Measurements from ENCODE around the gene STK16. TPM values are rescaled to one million over a fixed set of nuclear protein-coding genes. Genes with fewer than 3 reads are reported as not detected.

Gene STK16
- total RNA-seq, 1 donor from 2014 or later, result 29.8 TPM

- intact Hi-C loops (cut with micrococcal nuclease), result no loop called here
Observed at GRCh38 chr2:219213026-219213415, 32.3 kb upstream of the STK16 start.

DNA sequence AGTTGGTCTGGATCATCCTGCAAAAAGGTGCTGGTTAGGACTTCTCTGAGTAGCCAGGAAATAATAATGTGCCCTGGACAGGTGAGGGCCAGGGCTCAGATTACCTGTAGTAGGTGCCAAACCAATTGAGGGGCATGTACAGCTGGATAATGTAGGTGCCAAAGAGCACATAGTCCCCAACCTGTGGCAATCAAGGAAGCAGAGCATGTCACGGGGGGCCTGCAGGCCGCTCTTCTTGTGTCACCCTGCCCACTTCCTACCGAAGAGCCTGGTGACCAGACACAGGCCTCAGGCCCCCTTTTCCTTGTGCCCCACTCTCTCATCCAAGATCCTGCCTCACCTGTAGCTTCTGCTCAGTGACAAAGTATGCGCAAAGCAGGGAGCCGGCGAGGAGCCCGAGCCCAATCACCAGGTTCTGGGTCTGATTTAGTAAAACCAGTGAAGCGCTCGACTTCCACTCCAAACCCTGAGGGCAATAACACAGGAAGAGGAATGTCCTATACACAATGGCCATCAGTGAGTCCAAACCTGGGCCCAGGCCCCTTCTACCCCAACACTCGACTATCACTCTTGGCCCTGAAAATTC, 31.7 kb upstream of the STK16 start:
- intact Hi-C loops (cut with micrococcal nuclease), result no loop called here

DNA sequence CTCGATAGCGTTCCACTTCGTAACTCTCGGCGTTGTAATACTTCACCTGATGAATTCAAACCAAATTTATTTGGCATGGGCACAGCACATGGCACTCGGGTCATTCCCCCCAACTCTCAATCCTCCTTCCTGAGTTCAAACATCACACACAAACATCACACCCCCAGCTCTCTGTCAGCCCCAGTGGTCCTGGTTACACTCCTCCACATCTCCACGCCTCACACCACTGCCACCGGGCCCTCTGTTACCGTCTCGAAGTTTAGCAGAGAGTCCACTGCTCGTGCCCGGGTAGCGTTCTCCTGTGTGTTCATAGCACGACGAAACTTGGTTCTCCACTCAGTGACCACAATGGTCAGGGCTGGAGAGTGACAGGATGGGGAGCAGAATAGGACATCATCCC, 31.1 kb upstream of the STK16 start:
- intact Hi-C loops (cut with micrococcal nuclease), result no loop called here

DNA sequence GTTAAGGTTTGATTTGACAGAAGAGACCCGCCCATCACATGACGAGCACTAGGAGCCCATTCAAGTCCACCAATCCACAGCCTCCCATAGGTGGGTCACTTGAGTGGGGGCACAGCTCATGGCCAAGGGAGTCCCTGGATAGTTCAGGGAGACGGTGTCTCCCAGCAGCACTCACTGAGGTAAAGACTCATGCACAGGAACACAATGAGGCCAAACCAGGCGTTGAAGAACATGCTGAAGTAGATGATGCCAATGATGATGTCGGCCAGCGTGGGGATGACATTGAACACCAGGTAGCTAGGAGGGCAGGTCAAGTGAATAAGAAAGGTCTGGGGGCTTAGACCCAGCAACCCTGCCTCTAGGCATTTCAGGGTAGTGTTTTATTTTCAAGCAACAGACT, 30.5 kb upstream of the STK16 start:
- intact Hi-C loops (cut with micrococcal nuclease), result no loop called here

DNA sequence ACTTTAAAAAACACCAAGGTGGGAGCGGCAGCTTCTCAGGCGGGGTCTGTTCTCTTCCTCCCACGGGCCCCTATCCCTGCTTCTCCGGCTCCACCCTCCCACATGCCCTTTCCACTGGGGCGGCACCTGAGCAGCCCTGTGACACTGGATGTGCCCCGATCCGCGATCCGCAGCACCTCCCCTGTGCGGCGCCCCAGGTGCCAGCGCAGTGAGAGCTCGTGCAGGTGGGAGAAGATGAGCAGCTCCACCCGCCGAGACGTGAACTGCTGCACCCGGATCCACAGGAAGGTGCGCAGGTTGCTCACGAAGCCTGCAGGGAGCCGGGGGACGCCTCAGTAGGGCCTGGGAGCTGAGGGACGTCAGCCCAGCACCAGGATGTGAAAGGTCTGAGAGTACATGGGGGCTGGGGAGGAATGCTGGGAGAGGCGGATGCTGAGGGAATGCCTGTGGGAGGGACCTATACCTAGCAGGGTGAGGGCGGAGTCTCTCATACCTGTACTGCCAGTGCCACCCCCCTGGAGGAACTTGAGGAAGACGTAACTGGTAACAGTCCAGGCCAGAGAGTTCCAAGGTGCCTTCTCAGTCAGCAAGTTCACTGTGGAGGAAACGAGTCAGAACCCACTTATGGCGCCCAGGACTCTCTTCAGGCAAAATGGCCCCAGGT, 29.3 kb upstream of the STK16 start:
- intact Hi-C loops (cut with micrococcal nuclease), result no loop called here

GRCh38 chr2:219216535-219216915, 28.8 kb upstream of the STK16 start:
- intact Hi-C loops (cut with micrococcal nuclease), result no loop called here

DNA sequence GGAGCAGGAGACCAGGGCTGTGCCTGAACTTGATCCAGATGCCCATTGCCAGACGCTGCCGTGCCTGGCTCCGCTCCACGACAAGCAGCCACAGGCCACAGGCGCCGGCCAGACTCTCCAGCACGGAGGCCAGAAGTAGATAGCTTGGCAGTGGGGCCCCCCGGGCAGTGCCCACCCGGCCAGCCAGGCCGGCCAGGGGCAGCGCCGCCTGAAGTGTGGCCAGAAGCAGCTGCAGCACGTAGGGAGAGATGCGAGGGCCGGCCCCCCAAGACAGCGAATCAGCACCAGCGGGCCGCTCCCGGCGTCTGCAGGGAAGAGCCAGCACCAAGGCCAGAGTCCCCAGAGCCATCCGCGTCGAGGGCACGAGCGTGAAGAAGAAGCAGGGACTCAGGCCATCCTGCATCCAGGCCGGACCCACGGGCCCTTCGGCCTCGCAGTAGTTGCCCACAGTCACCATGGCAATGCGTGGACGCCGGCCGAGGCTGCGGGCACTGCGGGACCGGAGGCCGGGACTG, 27.0 kb upstream of the STK16 start:
- intact Hi-C loops (cut with micrococcal nuclease), result loop anchor here (1.0 to 2.0 kb wide), 4 partner anchors 27 to 61 kb away; partner anchors contain the start of genes CNPPD1, DNAJB2, GLB1L and NHEJ1

DNA sequence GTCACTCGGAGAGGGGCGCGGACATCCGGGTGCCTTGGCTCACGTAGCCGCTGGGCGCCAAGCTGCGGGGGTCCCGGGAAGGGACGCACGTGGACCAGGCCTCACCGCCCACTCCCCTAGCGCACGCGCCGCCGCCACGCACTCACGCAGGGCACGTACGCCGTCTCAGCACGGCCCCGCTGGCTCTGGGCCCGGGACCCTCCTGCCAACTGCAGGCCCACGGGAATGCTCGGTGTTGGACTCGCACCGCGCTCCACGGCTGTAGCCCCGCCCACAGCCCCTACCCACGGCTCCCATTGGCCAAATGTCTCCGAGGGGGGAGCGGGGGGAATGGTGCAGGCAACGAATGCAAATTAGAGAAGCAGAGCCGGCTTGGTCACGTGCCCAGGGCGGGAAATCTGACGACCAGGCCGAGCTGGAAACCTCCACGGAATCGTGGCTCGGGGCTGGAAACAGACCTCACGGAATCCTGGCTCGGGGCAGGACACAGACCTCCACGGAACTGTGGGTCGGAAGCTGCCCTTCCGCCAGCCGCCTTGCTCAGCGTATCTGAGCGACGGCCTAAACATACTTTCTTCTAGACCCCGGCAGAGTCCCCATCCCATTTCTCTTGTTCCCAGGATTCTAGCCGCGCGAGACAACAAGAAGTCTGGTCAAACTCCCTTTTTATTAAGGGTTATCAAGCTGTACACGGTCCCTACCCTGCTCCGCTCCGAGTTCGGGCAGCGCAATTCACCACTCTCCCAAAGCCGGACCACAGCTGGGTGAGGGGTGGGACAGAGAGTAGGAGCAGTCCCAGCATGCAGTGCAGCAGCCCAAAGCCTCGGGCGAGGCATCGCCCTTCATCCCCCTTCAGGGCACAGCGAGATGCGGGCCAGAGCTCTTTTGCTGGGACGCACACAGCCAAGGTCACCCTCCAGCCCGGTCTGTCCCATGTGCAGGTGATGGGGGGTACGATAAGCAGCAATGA, 26.3 kb upstream of the STK16 start, which contains the start of gene ABCB6:
TSS of gene ABCB6 (minus strand) at position 227 of the 970 bp plus-strand sequence. CDS start 285 bp downstream, outside the sequence.
- intact Hi-C loops (cut with micrococcal nuclease), result loop anchor here (1.0 to 2.0 kb wide), 6 partner anchors 10 to 60 kb away; partner anchors contain the start of genes ANKZF1, ATG9A, CNPPD1 and DNAJB2

DNA sequence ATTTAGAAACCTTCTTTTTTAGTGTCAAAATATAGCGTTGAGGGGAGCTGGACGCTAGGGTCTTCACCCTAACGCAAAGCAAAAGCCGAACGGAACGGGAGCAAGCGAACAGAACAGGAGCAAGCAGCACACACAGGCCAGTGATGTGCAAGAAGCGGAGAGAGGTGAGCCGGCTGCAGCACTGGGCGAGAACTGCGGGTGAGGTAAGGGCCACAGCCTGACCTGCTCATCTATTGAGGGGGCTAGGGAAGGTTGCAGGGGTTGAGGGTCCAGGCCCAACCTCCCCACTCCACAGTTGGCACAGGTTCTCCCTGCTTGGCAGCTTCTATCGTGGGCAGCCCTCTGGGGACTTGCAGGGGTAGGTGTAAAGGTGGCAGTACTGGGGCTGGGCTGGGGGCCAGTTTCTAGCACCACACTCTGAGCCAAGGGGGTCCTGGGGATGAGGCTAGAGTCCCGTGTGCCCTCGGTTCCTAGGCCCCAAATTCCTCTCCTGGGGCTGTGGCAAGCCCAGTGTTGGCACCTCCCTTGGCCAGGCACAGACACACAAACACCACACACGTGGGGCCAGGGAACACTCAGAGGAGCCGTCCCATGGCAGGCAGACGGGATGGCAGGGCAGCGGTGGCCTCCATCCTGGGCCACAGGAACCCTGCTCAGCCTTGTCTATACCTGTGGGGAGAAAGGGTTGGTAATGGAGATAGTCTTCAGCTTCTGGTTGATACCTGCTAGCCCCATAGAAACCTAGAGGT, 25.3 kb upstream of the STK16 start:
- intact Hi-C loops (cut with micrococcal nuclease), result loop anchor here (1.0 to 2.0 kb wide), 4 partner anchors 9 to 59 kb away; partner anchors contain the start of genes ANKZF1, ATG9A, CNPPD1 and NHEJ1

DNA sequence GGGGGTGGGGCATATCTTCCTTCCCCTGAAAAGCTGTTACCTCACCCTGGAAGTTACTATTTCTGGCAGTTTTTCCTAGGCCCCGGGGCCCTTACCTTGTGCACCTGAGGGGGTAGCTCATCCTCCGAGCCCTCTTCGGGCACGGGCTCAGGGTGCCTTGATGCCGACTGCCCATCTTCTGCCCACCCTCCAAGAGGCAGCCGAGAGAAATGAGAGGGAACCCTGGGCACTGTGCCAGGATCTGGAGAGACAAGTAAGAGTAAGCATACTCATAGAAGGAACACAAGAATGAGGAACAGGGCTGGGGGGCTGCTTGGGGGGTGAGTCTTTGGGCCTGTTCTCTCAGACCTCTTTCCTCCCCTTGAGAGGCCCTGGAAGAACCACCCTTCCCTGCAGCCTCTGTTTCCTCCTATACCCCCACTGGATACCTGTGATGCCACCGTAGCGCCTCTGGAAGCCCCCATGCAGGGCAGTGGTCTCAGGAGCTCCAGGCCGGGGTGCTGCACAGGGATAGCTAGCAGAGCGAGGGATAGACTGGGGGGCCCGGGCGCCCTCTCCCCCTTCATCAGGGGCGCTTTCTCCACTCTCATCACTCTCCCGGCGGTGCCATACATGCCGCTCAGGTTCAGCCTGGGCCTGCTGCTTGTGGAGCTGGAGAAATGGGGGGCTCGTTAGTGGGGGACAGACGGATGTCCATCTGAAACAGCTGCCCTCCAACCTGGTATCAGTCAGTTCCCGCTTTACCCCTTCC, 24.5 kb upstream of the STK16 start:
- intact Hi-C loops (cut with micrococcal nuclease), result no loop called here

GRCh38 chr2:219221957-219222518, 23.2 kb upstream of the STK16 start:
- intact Hi-C loops (cut with micrococcal nuclease), result no loop called here

DNA sequence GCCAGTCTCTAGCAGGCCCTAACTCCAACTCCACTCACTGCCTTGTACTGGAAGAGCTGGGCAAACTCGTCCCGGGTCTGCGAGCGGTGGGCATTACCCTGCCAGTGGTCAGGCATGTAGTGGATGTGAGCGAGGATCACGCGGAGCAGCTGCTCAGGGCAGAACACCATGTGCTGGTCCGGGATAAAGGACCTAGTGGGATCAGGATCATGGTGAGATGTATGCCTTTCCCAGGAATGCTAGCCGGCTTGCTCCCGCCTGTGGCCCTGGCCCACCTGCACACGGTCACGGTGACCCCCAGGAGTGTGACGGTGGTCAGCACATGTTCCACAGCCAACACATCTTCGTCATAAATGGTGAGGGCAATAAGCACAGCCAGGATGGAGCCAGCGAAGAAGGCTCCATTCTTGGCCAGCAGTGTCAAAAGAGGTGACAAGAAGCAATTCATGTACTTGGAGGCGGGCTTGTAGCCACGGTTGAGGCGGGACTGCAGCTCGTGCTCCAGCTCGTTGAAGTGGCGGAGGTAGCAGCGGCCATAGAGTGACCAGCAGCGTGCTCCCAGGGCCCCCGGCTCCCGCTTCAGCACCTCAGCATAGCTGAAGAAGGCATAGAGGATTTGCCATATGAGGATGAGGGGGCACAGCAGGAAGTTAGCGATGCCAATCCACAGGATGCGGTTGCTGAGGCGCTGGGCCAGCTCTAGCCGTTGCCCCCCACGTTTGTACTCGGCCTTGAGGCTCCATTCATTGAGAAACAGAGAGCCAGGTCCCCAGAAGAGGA, 21.3 kb upstream of the STK16 start:
- intact Hi-C loops (cut with micrococcal nuclease), result no loop called here

- intact Hi-C loops (cut with micrococcal nuclease), result no loop called here
Observed at GRCh38 chr2:219225350-219225749, 19.9 kb upstream of the STK16 start.

- intact Hi-C loops (cut with micrococcal nuclease), result no loop called here
Observed at GRCh38 chr2:219228041-219228910, 17.0 kb upstream of the STK16 start.

DNA sequence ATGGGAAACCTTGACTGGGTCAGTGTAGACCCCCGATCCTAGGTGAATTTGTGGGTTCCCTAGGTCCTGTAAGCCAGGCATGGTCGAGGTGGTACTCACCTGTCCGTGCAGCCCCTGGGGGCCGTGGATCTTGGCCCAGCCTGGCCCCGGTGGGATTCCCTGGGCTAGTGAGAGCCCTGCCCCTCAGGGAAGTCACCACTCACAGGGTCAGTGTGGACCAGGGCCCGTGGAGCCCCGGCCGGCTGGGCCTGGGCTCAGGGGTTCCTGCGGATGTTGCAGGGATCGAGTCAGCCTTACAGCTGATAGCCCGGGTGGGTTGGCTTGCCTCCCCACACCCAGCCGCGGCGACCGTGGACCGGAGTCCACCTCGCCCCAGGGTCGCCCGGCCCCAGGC, 16.4 kb upstream of the STK16 start:
- intact Hi-C loops (cut with micrococcal nuclease), result loop anchor here (1.0 kb wide), 9 partner anchors 10 to 159 kb away; partner anchors contain the start of genes DNAJB2, GLB1L, NHEJ1 and RETREG2

GRCh38 chr2:219229305-219230058, 15.8 kb upstream of the STK16 start, which contains the start of the genes ANKZF1 and ATG9A:
TSS of gene ANKZF1 (plus strand) at chr2:219229806. CDS start at chr2:219230258, 452 bp downstream.
TSS of gene ATG9A (minus strand) at chr2:219229636. CDS start at chr2:219228024, 1,612 bp downstream.
- intact Hi-C loops (cut with micrococcal nuclease), result loop anchor here (1.0 kb wide), 9 partner anchors 10 to 159 kb away; partner anchors contain the start of genes DNAJB2, GLB1L, NHEJ1 and RETREG2

GRCh38 chr2:219230059-219230540, 15.2 kb upstream of the STK16 start:
- intact Hi-C loops (cut with micrococcal nuclease), result no loop called here

Data from T-helper 2 cell treated with Interferon-gamma antibody and Interleukin-4, amounts not matched to agents 100 ng/mL and 5 ng/mL, for 36 hours (primary cell).